SH-SY5Y (cell line): ENCODE data around the gene FUT9.

Source experiments
- GATA2 ChIP-seq: IDR thresholded peaks from 2 replicates; pipeline ENCODE4 v1.6.1; 2011; ENCODE audit warnings: mild to moderate bottlenecking, low read depth, low read length
- GATA3 ChIP-seq: IDR thresholded peaks from 2 replicates; pipeline ENCODE4 v1.6.1; 2011; ENCODE audit warnings: low read depth, mild to moderate bottlenecking, low read length, moderate library complexity

- no peak for TF ChIP-seq GATA2
- no peak for TF ChIP-seq GATA3
These were observed 35.8 kb downstream of the FUT9 start for GRCh38 chr6:96051555-96051954.
